ENCODE measurements around the gene SPATS2.

The SPATS2 gene

GRCh38 chr12:49543914-49544815, 176.9 kb downstream of the SPATS2 start:
- Histone ChIP-seq H3K27ac (ENCODE audit: extremely low read depth, low read depth, low read length) (no peak overlapping the region), H3K4me3 (ENCODE audit: low read depth, low read length) (no peak overlapping the region), H3K36me3 (ENCODE audit: control insufficient read depth in 2 of 2, insufficient read depth in 1 of 2, low read length in 2 of 2) (no peaks in the 10 kb centered on the region), H3K4me1 (ENCODE audit: control insufficient read depth, insufficient read depth, low read length) (no peaks in the 10 kb centered on the region), H3K9me3 (ENCODE audit: control insufficient read depth, insufficient read depth, low read depth, low read length) (no peaks in the 10 kb centered on the region)
- no peak for TF ChIP-seq KLF1 (tag by site-specific recombination; IDR thresholded peaks at IDR 0.05)
- TF ChIP-seq ZIC2 (tag by site-specific recombination; IDR thresholded peaks at IDR 0.05) = peak; percentile 57
- TF ChIP-seq ZBTB44 (tag by site-specific recombination; IDR thresholded peaks at IDR 0.05) = no peak
- ChIA-PET CTCF (interaction anchor here (0.6 to 1.4 kb wide), 2 partner anchors 36 to 70 kb away, joined by 3 to 4 read pairs; no protein-coding TSS in a partner anchor), POLR2A (interaction anchor here (0.6 to 1.2 kb wide), 3 partner anchors 197 to 278 kb away, joined by 3 to 4 read pairs (median 4); partner anchors contain the start of gene TMBIM6)

- Histone ChIP-seq H3K9me3 (ENCODE audit: control insufficient read depth, insufficient read depth, low read depth, low read length) (no peaks in the 10 kb centered on the region), H3K36me3 (ENCODE audit: control insufficient read depth in 2 of 2, insufficient read depth in 1 of 2, low read length in 2 of 2) (no peaks in the 10 kb centered on the region), H3K27ac (ENCODE audit: extremely low read depth, low read depth, low read length) (no peak overlapping the region), H3K4me3 (ENCODE audit: low read depth, low read length) (no peak overlapping the region), H3K4me1 (ENCODE audit: control insufficient read depth, insufficient read depth, low read length) (no peaks in the 10 kb centered on the region)
- no peak for TF ChIP-seq ZNF302 (tag by site-specific recombination; IDR thresholded peaks at IDR 0.05; ENCODE audit: low read depth)
- TF ChIP-seq GLIS1 (tag by site-specific recombination; IDR thresholded peaks at IDR 0.05) = no peak
- no peak for TF ChIP-seq ZNF133 (tag by site-specific recombination; IDR thresholded peaks at IDR 0.05)
- no peak for TF ChIP-seq ZNF560 (tag by site-specific recombination; IDR thresholded peaks at IDR 0.05; ENCODE audit: borderline replicate concordance)
- TF ChIP-seq ZNF221 (tag by site-specific recombination; IDR thresholded peaks at IDR 0.05; ENCODE audit: borderline replicate concordance) = no peak
- no peak for TF ChIP-seq ZNF169 (tag by site-specific recombination; IDR thresholded peaks at IDR 0.05)
- no peak for TF ChIP-seq ZSCAN4 (tag by site-specific recombination; IDR thresholded peaks at IDR 0.05)
- no peak for TF ChIP-seq ZNF184 (tag by site-specific recombination; IDR thresholded peaks at IDR 0.05)
- TF ChIP-seq REST (tag by site-specific recombination; IDR thresholded peaks at IDR 0.05) = no peak
- no peak for TF ChIP-seq ELK4 (IDR thresholded peaks at IDR 0.05; ENCODE audit: borderline replicate concordance, low read depth, low read length)
- no peak for TF ChIP-seq HOXD13 (CRISPR knock-in tag; IDR thresholded peaks at IDR 0.05; ENCODE audit: borderline replicate concordance)
- no peak for TF ChIP-seq ZNF654 (tag by site-specific recombination; IDR thresholded peaks at IDR 0.05; ENCODE audit: low read depth)
- no peak for TF ChIP-seq KLF16 (tag by site-specific recombination; IDR thresholded peaks at IDR 0.05)
- CTCF ChIA-PET = interaction anchor here (0.6 to 1.1 kb wide), 4 partner anchors 33 to 187 kb away, joined by 3 read pairs; partner anchors contain the start of gene PRPF40B
- POLR2A ChIA-PET = interaction anchor here (0.6 kb wide), 1 partner anchor 288 kb away, joined by 3 read pairs; no protein-coding TSS in a partner anchor
Observed at GRCh38 chr12:49545815-49546214, 178.6 kb downstream of the SPATS2 start.
